ENCODE measurements around the gene CLEC2B.
A peak's percentile ranks its signal among the peaks of the same experiment; 100 is the strongest.

CLEC2B gene

DNA sequence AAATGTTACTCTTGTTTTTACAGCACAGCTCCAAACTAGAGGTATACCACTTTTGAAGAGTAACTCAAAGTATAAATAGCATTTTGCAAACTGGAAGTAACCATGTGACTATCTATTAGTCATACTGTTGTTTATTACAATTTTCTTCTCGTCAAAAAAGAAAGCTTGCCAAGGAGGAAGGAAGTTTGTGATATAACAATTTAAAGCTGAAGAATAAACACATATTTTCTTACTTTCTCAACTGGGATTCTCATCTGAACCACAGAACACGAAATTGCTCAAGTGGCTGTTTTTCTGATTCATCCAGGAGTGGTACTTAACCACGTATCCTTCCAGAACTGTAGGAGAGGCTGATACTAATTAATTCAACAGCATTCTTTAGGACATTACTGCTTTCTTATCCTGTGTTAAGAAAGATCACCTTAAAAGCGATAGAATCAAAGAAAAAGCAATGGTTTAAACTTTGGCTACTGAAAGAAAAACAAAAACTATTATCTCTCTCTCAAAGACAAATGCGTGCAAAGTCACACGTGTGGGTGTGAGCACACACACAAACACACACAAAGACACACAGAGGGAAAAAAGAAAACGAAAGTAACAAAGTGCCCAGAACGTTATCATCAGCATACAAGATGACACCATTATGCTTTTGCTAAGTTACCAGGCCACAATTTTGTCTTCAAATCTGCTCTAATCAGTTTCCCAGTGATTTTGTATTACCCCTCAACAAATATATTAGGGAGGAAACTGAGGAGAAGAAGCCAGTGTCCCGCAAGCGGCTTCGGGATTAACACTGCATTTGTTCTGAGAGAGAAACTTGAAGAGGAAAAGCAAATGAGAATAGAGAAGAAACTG lies at the start of gene CLEC2B:
Gene CLEC2B, minus strand, starts transcription at position 48 of the 855 bp plus-strand sequence.
- Mint-ChIP-seq H3K4me3 (peak within 1 kb of the TSS; percentile 85), H3K36me3 (ENCODE audit: low read depth) (peaks cover 15% of the 10 kb centered on the region), H3K27me3 (ENCODE audit: low read depth) (no peaks in the 10 kb centered on the region)

GRCh38 chr12:9911708-9912107 lies 42.6 kb upstream of the CLEC2B start:
- Mint-ChIP-seq H3K36me3 (ENCODE audit: low read depth) (peaks cover 24% of the 10 kb centered on the region), H3K27ac (no peak overlapping the region), H3K27me3 (ENCODE audit: low read depth) (peaks cover 14% of the 10 kb centered on the region), H3K4me1 (ENCODE audit: low read depth) (peaks cover 8% of the 10 kb centered on the region), H3K4me3 (no peak overlapping the region), H3K9me3 (peaks cover 60% of the 10 kb centered on the region)

More for the DNA sequence above, at the start of gene CLEC2B:
- H3K9me3 Mint-ChIP-seq = no peaks in the 10 kb centered on the region
- H3K4me1 Mint-ChIP-seq (ENCODE audit: low read depth) = peaks cover 30% of the 10 kb centered on the region
- H3K27ac Mint-ChIP-seq = peak within 1 kb of the TSS; percentile 96

- H3K27ac Mint-ChIP-seq = no peak overlapping the region
- peaks cover 63% of the 10 kb centered on the region for H3K9me3 Mint-ChIP-seq
- H3K4me3 Mint-ChIP-seq = no peak overlapping the region
- peaks cover 12% of the 10 kb centered on the region for H3K27me3 Mint-ChIP-seq (ENCODE audit: low read depth)
- peaks cover 26% of the 10 kb centered on the region for H3K36me3 Mint-ChIP-seq (ENCODE audit: low read depth)
- peaks cover 13% of the 10 kb centered on the region for H3K4me1 Mint-ChIP-seq (ENCODE audit: low read depth)
These were observed 41.7 kb upstream of the CLEC2B start for GRCh38 chr12:9910716-9911421.

- Mint-ChIP-seq H3K4me1 (ENCODE audit: low read depth) (peaks cover 13% of the 10 kb centered on the region), H3K36me3 (ENCODE audit: low read depth) (peaks cover 32% of the 10 kb centered on the region), H3K27ac (no peak overlapping the region), H3K9me3 (peaks cover 71% of the 10 kb centered on the region), H3K27me3 (ENCODE audit: low read depth) (peaks cover 7% of the 10 kb centered on the region), H3K4me3 (no peak overlapping the region)
These were observed 40.6 kb upstream of the CLEC2B start for GRCh38 chr12:9909724-9910123.

DNA sequence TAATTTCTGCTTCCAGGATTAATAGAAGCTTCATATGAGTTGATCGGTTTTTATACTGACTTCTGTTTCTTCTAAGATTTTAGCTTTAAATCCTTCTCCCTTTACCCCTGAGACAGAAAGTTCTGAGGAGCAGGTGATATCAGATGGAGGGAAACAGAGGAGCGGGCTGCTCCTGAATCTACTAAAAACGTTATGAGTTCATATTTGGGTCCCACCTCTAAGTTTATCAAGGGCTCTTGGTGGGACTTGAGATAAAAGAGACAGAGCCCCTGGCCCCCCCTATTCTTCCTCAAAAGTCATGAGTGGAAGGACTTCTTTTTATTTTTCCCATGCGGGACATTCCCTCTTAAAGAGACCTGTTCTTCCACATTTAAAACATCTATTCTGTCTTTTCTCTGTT lies 39.2 kb upstream of the CLEC2B start:
- H3K27ac Mint-ChIP-seq = no peak overlapping the region

DNA sequence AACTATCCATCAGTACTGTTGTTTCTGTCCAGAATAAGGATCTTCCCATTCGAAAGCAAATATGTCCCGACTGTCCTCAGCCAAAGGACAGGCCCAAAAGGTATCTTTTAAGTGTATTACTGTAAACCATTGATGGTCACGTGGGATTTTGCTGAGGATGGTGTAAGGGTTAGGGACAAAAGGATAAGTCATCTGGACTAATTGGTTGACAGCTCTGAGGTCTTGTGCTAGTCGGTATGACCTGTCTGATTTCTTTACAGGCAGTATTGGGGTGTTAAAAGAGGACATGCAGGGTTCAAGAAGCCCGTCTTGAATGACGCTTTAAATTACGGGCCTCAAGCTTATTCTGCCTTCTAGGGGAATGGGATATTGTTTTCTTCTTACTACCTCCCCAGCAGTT lies 38.6 kb upstream of the CLEC2B start:
- peaks cover 33% of the 10 kb centered on the region for H3K36me3 Mint-ChIP-seq (ENCODE audit: low read depth)
- H3K27ac Mint-ChIP-seq = no peak overlapping the region
- no peaks in the 10 kb centered on the region for H3K27me3 Mint-ChIP-seq (ENCODE audit: low read depth)
- H3K4me1 Mint-ChIP-seq (ENCODE audit: low read depth) = peaks cover 13% of the 10 kb centered on the region
- H3K4me3 Mint-ChIP-seq = no peak overlapping the region
- peaks cover 82% of the 10 kb centered on the region for H3K9me3 Mint-ChIP-seq

More for the DNA sequence above, 39.2 kb upstream of the CLEC2B start:
- Mint-ChIP-seq H3K4me1 (ENCODE audit: low read depth) (peaks cover 13% of the 10 kb centered on the region), H3K9me3 (peaks cover 78% of the 10 kb centered on the region), H3K27me3 (ENCODE audit: low read depth) (no peaks in the 10 kb centered on the region), H3K36me3 (ENCODE audit: low read depth) (peaks cover 32% of the 10 kb centered on the region), H3K4me3 (no peak overlapping the region)

DNA sequence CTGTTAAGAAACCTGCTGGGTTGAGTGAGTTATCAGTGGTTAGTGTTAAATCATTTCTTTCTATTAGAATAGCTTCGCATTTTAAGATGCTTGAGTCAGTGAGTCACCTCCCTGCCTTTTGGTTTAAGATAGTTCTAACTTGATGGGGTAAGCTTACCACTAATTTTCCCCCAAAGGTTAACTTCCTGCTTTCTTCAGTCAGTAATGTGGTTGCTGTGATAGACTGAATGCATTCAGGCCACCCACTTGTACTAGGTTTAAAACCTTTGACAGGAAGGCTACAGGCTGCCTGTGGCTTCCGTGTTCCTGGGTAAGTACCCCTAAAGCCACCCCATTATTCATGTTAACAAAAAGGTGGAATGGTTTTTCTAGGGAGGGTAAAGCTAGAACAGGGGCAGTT lies 37.7 kb upstream of the CLEC2B start:
- peak overlapping the region; percentile 71 for H3K27ac Mint-ChIP-seq
- H3K4me1 Mint-ChIP-seq (ENCODE audit: low read depth) = peaks cover 13% of the 10 kb centered on the region
- peak overlapping the region; percentile 27 for H3K4me3 Mint-ChIP-seq
- peaks cover 34% of the 10 kb centered on the region for H3K36me3 Mint-ChIP-seq (ENCODE audit: low read depth)
- H3K27me3 Mint-ChIP-seq (ENCODE audit: low read depth) = no peaks in the 10 kb centered on the region
- peaks cover 84% of the 10 kb centered on the region for H3K9me3 Mint-ChIP-seq

GRCh38 chr12:9902539-9903228 lies 33.5 kb upstream of the CLEC2B start:
- H3K4me3 Mint-ChIP-seq = no peak overlapping the region
- H3K36me3 Mint-ChIP-seq (ENCODE audit: low read depth) = peaks cover 23% of the 10 kb centered on the region
- H3K9me3 Mint-ChIP-seq = peaks cover 50% of the 10 kb centered on the region
- H3K27me3 Mint-ChIP-seq (ENCODE audit: low read depth) = peaks cover 11% of the 10 kb centered on the region
- peaks cover 13% of the 10 kb centered on the region for H3K4me1 Mint-ChIP-seq (ENCODE audit: low read depth)
- H3K27ac Mint-ChIP-seq = no peak overlapping the region

GRCh38 chr12:9900930-9901329 lies 31.8 kb upstream of the CLEC2B start:
- H3K36me3 Mint-ChIP-seq (ENCODE audit: low read depth) = peaks cover 20% of the 10 kb centered on the region
- H3K9me3 Mint-ChIP-seq = peaks cover 39% of the 10 kb centered on the region
- H3K4me1 Mint-ChIP-seq (ENCODE audit: low read depth) = no peaks in the 10 kb centered on the region
- H3K27me3 Mint-ChIP-seq (ENCODE audit: low read depth) = peaks cover 11% of the 10 kb centered on the region
- no peak overlapping the region for H3K4me3 Mint-ChIP-seq
- no peak overlapping the region for H3K27ac Mint-ChIP-seq

- Mint-ChIP-seq H3K27me3 (ENCODE audit: low read depth) (peaks cover 18% of the 10 kb centered on the region), H3K4me1 (ENCODE audit: low read depth) (no peaks in the 10 kb centered on the region), H3K9me3 (peaks cover 27% of the 10 kb centered on the region), H3K27ac (no peak overlapping the region), H3K36me3 (ENCODE audit: low read depth) (peaks cover 14% of the 10 kb centered on the region), H3K4me3 (no peak overlapping the region)
These were observed 30.1 kb upstream of the CLEC2B start for GRCh38 chr12:9899209-9899608.

DNA sequence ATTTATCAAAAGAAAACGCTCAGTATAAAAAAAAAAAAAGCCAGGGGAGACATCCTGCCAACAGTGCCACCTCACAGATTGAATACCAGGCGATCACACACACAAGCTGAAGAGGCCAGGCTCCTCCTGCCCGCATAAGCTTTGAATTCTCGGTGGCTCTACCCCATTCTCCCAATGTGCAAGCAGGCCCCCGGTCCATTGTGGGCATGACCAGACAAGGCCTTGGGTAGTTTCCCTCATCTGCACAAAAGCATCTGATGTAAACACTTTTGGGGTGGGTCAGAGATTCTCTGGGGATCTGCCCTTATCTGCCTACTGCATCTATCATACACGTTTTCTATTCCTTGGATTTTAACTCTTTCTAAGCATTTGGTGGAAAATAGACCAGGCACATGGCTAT lies 28.4 kb upstream of the CLEC2B start:
- Mint-ChIP-seq H3K4me3 (no peak overlapping the region), H3K27ac (no peak overlapping the region), H3K9me3 (peaks cover 11% of the 10 kb centered on the region), H3K4me1 (ENCODE audit: low read depth) (peaks cover 4% of the 10 kb centered on the region), H3K36me3 (ENCODE audit: low read depth) (peaks cover 9% of the 10 kb centered on the region), H3K27me3 (ENCODE audit: low read depth) (peaks cover 30% of the 10 kb centered on the region)

DNA sequence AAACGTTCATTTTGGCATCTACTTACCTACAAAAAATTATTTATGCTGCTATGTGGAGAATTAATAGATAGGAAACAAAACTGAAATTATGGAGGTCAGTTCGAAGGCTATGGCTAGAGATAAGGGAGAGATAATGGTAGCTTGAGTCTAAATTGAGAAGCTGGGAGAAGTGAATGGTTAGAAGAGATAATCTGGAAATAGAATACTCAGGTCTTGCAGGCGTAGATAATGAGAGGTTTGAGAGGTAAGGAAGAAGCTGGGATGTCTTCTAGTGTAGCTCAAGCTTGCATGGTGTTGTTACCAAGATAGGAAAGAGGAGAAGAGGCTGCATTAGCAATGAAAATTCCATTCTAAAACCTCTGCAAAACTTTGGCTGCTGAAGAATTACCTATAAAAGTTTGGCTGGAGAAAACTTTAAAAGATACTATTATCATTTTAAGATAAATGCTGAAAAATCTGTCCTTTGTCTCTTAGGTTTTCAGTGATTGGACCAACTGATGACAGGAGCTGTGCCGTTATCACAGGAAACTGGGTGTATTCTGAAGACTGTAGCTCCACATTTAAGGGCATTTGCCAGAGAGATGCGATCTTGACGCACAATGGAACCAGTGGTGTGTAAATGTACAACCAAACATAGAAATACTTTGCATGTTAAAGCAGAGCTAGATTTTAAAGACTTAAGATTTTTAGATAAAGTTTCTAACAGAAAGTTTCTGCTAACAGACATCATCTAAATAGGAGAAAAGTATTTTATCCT lies 26.2 kb upstream of the CLEC2B start:
- H3K27ac Mint-ChIP-seq = no peak overlapping the region
- H3K4me1 Mint-ChIP-seq (ENCODE audit: low read depth) = peaks cover 4% of the 10 kb centered on the region
- H3K4me3 Mint-ChIP-seq = no peak overlapping the region
- H3K36me3 Mint-ChIP-seq (ENCODE audit: low read depth) = no peaks in the 10 kb centered on the region
- peaks cover 31% of the 10 kb centered on the region for H3K27me3 Mint-ChIP-seq (ENCODE audit: low read depth)
- H3K9me3 Mint-ChIP-seq = no peaks in the 10 kb centered on the region

- Mint-ChIP-seq H3K27me3 (ENCODE audit: low read depth) (peaks cover 20% of the 10 kb centered on the region), H3K36me3 (ENCODE audit: low read depth) (no peaks in the 10 kb centered on the region), H3K4me1 (ENCODE audit: low read depth) (peaks cover 4% of the 10 kb centered on the region), H3K27ac (no peak overlapping the region), H3K4me3 (no peak overlapping the region), H3K9me3 (no peaks in the 10 kb centered on the region)
These were observed 19.6 kb upstream of the CLEC2B start for GRCh38 chr12:9888665-9889273.

DNA sequence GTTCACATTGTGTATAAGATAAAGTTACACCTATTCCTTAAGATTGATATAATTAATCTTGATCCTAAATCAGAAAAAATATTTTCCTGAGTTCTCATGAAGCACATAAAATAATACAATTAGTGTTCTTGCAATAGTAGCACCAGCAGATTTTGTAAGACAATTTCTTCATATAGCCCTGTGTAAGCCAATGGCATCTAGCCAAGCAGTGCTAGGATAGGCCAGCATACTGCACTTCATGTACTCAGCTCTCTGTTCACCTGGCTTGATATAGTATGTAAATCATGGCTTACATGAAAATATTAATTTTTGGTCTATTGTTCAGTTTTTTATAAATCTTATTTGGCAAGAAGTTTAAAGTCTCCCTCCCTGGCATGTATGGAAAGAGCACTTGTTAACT lies 14.0 kb upstream of the CLEC2B start:
- Mint-ChIP-seq H3K4me3 (no peak overlapping the region), H3K27me3 (ENCODE audit: low read depth) (peaks cover 9% of the 10 kb centered on the region), H3K36me3 (ENCODE audit: low read depth) (no peaks in the 10 kb centered on the region), H3K9me3 (no peaks in the 10 kb centered on the region), H3K4me1 (ENCODE audit: low read depth) (peaks cover 10% of the 10 kb centered on the region), H3K27ac (no peak overlapping the region)

Measured in T-helper 1 cell treated with Interleukin-12 subunit alpha and Interleukin-12 subunit beta and Interleukin-4 antibody, amounts not matched to agents 30 μg/mL and 1 μg/mL, for 36 hours (primary cell).